Activated CD4-positive, alpha-beta T cell treated with anti-CD3 and anti-CD28 coated beads for 48 hours (primary cell): ENCODE data around the gene FILIP1.
"Not testable (repeated sequence)": the region's sequence is repeated elsewhere in the genome, so short reads cannot be mapped to it uniquely, and the experiment has no call there.

Experiments used
- DNase-seq: peaks from one replicate; pipeline ENCODE4 v3.0.0-alpha.2; 2020

FILIP1 gene

DNA sequence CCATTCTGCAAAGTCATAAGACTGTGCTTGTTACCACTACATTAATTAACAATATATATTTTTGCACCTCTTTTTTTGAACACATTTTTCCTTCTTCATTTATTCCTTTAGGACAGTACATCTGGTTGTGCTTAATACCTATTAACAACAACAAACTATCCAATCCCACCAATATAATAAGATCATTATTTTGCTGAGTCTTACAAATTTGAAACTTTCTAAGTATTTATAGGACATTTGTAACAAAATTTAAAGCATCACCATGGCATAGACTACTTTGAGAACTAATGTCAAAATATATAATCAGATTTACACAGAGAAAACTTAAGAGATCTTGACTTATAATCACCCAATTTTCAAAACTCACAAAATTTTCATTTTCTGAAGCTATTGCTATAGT, 47.9 kb downstream of the FILIP1 start:
- no peak for DNase-seq

- DNase-seq: no peak
Observed at GRCh38 chr6:75444899-75445298, 48.7 kb downstream of the FILIP1 start.

DNA sequence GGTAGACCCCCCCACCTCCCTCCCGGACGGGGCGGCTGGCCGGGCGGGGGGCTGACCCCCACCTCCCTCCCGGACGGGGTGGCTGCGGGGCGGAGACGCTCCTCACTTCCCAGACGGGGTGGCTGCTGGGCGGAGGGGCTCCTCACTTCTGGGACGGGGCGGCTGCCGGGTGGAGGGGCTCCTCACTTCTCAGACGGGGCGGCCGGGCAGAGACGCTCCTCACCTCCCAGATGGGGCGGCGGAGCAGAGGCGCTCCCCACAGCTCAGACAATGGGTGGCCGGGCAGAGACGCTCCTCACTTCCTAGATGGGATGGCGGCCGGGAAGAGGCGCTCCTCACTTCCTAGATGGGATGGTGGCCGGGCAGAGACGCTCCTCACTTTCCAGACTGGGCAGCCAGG, 51.7 kb downstream of the FILIP1 start:
- DNase-seq: not testable (repeated sequence)

DNA sequence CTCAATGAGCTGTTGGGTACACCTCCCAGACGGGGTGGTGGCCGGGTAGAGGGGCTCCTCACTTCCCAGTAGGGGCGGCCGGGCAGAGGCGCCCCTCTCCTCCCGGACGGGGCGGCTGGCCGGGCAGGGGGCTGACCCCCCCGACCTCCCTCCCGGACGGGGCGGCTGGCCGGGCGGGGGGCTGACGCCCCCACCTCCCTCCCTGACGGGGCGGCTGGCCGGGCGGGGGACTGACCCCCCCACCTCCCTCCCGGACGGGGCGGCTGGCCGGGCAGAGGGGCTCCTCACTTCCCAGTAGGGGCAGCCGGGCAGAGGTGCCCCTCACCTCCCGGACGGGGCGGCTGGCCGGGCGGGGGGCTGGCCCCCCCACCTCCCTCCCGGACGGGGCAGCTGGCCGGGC, 52.1 kb downstream of the FILIP1 start:
- not testable (repeated sequence) for DNase-seq

- no peak for DNase-seq
Observed at GRCh38 chr6:75438442-75439116, 55.0 kb downstream of the FILIP1 start.

- DNase-seq: no peak
Observed at GRCh38 chr6:75438013-75438431, 55.6 kb downstream of the FILIP1 start.

- DNase-seq: no peak
Observed at GRCh38 chr6:75437421-75437891, 56.1 kb downstream of the FILIP1 start.

- DNase-seq: no peak
Observed at GRCh38 chr6:75436869-75437268, 56.7 kb downstream of the FILIP1 start.

DNA sequence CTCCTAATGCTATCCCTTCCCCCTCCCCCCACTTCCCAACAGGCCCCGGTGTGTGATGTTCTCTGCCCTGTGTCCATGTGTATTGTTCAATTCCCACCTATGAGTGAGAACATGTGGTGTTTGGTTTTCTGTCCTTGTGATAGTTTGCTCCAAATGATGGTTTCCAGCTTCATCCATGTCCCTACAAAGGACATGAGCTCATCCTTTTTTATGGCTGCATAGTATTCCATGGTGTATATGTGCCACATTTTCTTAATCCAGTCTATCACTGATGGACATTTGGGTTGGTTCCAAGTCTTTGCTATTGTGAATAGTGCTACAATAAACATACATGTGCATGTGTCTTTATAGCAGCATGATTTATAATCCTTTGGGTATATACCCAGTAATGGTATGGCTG, 60.8 kb downstream of the FILIP1 start:
- not testable (repeated sequence) for DNase-seq

DNA sequence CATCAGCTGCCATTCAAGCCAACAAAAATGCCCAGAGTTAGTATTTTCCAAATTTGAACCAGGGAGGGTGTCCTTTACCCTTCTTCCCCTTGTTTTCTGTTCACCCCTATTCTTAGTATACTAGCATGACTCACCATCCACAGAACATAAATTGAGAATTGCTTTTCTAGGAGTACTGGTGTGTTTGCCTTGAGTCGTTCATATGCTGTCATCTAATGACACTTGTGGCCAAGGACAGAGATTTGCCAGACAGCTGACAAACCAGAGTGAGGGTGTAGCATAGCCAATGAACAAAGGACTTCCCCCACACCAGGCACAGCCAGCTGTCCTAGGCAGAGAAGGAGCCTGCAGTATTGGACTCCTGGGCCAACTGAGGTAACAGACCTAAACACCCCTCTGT, 62.2 kb downstream of the FILIP1 start:
- no peak for DNase-seq

DNA sequence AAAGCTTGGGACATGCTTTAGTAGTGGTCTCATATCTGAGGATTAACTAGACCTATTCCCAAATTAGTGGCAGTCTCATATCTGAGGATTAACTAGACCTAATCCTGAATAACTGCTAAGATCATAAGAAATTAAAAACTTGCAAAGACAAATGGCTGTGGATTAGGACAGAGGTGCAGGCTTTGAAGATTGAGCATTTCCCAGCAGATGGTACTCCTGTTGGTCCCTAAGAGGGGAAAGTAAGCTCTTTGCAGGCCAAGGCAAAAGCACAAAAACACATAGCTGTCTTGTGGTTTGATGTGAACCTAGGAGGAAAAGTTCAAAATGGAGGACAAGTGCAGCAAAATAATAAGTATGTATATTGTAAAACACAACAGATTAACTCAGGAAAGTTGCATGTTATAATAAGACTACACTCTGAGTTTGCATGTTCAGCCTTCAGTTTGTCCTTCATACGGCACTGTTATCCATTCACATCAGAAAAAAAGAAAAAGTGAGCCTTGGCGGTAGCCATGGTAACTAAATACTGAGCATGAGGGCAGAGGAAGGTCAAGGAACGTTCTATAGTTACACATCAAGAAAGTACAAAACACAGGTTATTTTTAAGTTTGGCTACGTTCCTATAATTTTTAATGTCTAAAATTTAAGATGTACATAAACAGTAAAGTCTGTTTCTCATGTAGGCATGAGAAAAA, 62.8 kb downstream of the FILIP1 start:
- DNase-seq: no peak

DNA sequence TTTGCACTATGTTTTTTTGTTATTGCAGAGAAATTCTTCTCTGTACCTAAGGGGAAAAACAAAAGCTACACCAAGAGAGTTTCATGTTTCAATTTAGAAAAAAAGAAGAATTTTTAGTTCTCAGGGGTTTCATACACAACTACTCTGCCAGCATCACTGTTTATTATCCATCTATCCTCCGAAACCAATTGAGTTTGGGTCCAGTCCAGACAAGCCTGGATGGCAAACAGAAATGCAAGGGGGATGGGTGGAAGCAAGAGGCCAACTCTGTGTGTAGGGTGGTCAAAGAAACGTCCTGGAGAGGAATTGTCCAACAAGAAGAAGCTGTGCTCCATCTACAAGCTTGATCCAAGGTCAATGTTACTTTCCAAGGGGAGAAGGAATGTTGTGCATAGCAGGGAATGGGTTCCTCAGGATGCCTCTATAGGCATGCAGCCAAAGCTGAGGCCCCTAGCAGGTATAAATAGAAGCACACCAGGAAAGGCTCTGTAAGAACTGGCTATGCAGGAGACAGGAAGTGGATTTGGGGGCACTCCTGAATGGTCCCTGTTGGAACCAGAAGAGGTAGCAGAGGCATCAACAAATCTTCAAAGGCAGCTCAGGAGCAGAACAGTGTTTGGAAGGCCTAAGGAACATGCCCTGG, 64.4 kb downstream of the FILIP1 start:
- no peak for DNase-seq

DNA sequence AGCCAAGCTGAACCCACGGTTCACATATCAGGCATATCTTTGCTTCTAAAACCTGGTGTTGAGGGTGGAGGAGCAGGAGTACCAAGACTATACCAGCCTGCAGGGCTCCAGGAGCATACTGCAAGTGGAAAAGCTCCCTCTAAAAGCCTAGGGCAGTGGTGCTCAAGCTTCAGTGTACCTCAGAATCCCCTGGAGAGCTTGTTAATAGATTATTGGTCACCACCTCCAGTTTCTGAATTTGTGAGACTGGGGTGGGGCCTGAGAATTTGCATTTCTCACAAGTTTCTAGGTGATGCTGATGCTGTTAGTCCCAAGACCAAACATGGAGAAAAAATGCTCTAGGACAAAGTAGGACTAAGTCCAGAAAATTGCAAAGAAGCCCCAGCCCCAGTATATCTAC, 65.4 kb downstream of the FILIP1 start:
- DNase-seq: no peak

DNA sequence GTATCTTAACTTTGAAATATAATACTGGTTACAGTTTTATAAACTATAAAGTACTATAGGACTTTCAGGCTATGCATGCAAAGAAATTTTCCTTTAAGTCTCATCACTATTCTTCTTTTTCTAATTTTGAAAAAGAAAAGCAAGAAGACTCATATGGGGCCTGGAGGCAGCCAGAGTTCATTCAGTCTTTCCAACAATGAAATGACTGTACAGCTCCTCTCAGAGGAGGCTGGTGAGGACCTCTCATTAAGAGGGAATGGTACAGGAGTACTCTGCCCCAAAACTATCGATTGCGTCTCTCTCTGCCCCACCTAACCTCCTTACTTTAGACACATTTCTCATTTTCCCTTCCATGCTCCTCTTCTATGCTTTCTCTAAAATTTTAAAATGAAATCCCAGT, 66.3 kb downstream of the FILIP1 start:
- no peak for DNase-seq

DNA sequence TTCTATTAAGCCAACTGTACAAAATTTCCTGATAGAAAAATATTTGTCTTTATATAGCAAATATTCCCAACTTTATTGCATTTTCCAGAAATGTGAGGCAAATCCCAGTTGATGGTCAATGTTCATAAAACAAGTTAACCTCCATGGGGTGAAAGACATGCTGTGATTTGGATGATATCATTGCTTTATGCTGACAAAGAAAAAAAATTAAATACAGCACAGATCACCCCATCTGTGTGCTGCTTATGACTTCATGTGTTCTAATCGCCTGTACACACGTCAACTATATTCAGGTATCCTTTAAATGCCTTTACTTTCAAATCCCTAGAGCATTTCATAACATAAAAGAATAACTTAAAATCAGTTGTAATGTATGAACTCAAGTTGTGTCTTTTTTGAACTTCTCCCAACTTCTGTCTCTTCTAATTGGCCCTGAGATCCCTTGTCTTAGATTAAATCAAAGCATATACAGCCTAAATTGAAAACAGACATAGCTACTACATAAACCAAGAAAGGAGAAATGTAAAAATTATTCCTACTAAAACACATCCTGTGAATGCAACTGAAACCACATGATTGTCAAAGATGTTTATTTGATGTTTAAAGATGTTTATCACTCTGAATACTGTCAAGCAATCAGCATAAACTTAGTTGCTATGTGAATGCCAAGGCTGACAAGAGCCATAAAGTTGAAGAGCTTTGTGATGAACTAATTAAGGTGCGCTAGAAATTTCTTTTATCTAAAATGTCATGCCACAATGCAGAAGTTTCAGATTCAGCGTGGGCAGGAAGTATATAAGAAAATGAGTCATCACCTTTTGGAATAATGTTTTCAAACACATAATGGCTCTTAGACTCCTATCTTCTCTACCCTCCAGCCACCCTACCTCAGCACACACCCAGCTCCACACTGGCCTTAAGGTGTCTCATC, 68.7 kb downstream of the FILIP1 start:
- DNase-seq: no peak

- DNase-seq: no peak
Observed at GRCh38 chr6:75423386-75423785, 70.2 kb downstream of the FILIP1 start.

DNA sequence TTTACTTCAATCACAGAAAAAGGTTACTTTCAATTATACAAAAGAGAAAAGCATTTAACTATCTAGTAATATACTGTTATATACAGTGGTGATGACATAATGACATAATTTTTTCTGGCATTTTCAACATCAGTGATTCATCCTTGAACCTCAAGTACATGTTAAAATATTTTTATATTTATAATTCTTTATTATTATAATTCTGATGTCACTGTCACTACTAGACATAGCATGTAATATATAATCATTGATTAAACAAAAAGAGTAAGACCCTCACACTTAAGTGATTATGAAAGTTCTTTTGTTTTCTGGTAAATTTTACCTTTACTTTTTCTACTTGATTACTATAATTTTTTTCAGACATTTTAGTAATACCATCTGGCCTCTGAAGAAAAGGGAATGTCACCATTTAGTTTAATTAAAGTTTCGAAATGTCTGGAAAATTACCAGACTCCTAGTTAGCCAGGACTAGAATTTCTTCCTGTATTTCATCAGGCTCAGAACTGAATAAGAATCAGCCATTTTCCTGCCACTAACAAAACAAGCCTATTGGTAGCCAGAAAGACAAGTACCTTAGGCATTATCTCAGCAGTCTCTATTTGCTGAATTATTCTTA, 71.5 kb downstream of the FILIP1 start:
- DNase-seq: no peak

DNA sequence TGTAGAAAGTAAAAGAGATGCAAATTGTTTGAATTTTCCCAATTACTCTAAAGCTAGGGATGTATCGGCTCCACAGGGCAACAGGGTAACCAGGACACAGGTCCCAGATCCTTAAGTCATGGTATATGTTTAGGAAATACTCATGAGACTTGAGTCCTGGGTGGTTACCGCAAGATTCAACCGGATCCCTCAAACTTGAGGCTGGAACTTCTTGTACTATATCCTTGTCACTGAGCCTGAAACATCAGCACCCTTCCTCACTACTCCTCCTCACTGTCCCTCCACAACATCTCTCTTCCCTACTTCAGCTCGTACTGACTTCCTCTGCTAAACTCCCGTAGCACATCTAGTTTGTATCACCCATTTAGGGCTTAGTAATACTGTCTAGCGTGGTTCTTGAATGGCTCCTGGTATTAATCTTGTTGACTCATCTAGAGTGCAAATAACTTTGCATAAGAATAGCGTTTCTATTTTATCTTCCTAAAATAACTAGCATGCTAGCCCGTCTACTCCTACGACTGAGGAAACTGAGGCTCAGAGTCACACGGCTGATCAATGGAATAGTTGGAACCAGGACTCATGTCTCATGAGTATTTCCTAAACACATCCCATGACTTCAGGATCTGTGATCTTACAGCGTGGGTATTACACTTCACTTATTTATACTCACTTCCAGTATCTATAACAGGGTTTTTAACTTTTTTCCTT, 72.1 kb downstream of the FILIP1 start:
- no peak for DNase-seq

GRCh38 chr6:75419980-75420379, 73.6 kb downstream of the FILIP1 start:
- DNase-seq: no peak

- no peak for DNase-seq
Observed at GRCh38 chr6:75419416-75419815, 74.2 kb downstream of the FILIP1 start.

- no peak for DNase-seq
Observed at GRCh38 chr6:75418233-75418632, 75.4 kb downstream of the FILIP1 start.

GRCh38 chr6:75416443-75416842, 77.2 kb downstream of the FILIP1 start:
- no peak for DNase-seq
